Stimulated activated CD4-positive, alpha-beta T cell treated with anti-CD3 and anti-CD28 coated beads, Interleukin-12 subunit alpha, Interleukin-12 subunit beta, amount 100 ng/mL, for 48 hours (primary cell): ENCODE results near the gene STAM.

Experiments used
- DNase-seq, 3 donors: peaks; one replicate each; pipeline ENCODE4 v3.0.0-alpha.2; 2020; ENCODE audit warnings: low read depth in 2 of 3, low spot score in 1 of 3

The STAM gene

DNA sequence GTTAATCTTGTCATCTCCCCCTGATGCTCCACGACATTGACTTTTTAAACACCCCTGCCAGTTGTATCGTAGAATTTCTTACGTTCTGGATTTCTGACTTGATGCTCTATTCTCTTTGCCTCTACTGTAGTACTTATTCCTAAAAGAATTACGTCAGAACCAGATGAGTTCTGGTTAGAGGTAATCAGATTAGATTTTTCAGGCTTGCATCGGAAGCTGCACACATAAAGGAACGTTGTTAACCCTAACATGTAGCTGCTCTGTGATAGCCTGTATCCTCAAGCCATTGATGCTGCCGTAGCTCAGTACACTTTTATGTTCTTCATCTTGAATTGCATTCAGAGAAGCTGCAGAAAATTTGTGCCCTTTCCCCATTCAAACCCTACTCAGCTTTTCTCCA is 81.8 kb downstream of the STAM start:
- no peak for DNase-seq

- no peak for DNase-seq
Observed at GRCh38 chr10:17729630-17730029, 85.7 kb downstream of the STAM start.

- DNase-seq, result no peak
Observed at GRCh38 chr10:17730667-17731066, 86.7 kb downstream of the STAM start.

GRCh38 chr10:17731331-17732020 is 87.5 kb downstream of the STAM start:
- DNase-seq, result no peak

DNA sequence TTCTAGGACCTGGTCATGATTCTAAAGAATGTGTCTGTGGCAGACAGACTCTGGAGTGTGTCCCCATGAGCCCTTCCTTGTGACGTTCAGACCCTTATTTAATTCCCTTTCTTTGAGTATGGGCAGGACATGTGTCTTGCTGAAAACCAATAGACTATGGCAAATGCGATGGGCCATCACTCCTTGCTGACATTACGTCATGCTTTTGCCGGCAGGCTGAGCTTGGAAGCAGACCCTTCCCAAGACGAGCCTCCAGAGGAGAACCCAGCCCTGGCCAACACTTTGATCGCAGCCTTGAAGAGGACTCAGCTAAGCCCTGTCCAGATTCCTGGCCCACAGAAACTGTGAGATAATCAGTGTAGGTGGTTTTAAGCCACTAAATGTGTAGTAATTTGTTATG is 89.7 kb downstream of the STAM start:
- no peak for DNase-seq

- DNase-seq, result no peak
Observed at GRCh38 chr10:17734432-17735080, 90.6 kb downstream of the STAM start.

GRCh38 chr10:17735166-17735941 is 91.4 kb downstream of the STAM start:
- DNase-seq, result no peak

DNA sequence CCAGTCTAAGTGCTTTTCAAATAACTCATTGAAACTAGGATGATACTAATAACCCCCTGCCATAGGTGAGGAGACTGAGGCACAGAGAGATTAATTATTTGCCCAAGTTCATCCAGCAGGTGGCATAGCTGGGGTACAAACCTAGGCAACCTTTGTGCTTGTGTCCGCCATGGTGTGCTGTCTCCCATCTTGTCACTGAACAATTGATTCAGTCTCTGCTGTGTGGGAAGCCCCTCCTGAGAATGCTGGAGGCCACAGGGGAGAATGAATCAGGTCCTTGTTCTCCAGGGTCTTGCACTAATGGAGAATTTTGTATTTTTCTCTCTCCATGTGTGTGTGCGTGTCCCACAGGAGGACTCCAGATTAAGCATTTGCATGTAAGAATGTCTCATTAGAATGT is 92.3 kb downstream of the STAM start:
- no peak for DNase-seq

GRCh38 chr10:17737027-17737965 is 93.3 kb downstream of the STAM start:
- no peak for DNase-seq

- DNase-seq, result no peak
Observed at GRCh38 chr10:17740668-17741067, 96.7 kb downstream of the STAM start.

GRCh38 chr10:17742918-17743317 is 99.0 kb downstream of the STAM start:
- peak; percentile 42 to 73 (median 66) for DNase-seq

GRCh38 chr10:17743437-17743836 is 99.5 kb downstream of the STAM start:
- no peak for DNase-seq

- DNase-seq, result no peak
Observed at GRCh38 chr10:17744341-17744861, 100.5 kb downstream of the STAM start.

GRCh38 chr10:17747883-17748550 is 104.1 kb downstream of the STAM start:
- no peak for DNase-seq

GRCh38 chr10:17749890-17750289 is 105.9 kb downstream of the STAM start:
- no peak for DNase-seq

GRCh38 chr10:17751781-17752445 is 108.0 kb downstream of the STAM start, which contains the start of gene TMEM236:
Gene TMEM236, plus strand, starts transcription at chr10:17752201. Its CDS starts 95 bp downstream, at chr10:17752296.
- no peak for DNase-seq

- no peak for DNase-seq
Observed at GRCh38 chr10:17756557-17757217, 112.7 kb downstream of the STAM start.

- DNase-seq, result no peak
Observed at GRCh38 chr10:17758200-17758599, 114.2 kb downstream of the STAM start.

DNA sequence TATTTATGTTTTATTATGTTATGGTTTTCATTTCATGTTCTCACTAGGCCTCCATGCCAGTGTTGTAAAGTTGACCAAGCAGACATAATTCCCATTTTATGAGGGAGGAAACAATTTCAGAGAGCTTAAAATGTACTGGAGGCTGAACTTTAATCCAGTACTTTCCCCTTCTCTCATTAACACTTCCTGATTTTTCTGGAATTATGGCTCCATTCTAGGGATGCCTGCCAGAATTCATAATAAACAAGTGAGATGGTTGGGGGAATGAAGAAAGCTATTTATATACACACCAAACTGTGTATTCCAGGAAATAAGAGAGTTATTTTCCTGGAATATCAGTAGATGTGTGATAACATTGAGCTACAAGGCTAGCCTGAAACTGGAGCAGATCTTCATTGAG is 114.9 kb downstream of the STAM start:
- DNase-seq, result no peak
